ENCODE data around the gene COL6A1. TPM values are rescaled to one million over a fixed set of nuclear protein-coding genes. Genes with fewer than 3 reads are reported as not detected.
A peak's percentile ranks its signal among the peaks of the same experiment; 100 is the strongest.

The COL6A1 gene
- total RNA-seq, 4 donors from 2014 or later = 25.0 to 242 (median 54.9) TPM

GRCh38 chr21:46018615-46019014 lies 37.0 kb downstream of the COL6A1 start:
- no peak for DNase-seq
- H3K27ac ChIP-seq = no peak overlapping the region
- 67 to 74% methylated on average over 3 of the region's 3 CpGs for WGBS, 2 donors
- peaks cover 0 to 14% (median 4%) of the 10 kb centered on the region in 3 donors for H3K4me1 ChIP-seq
- H3K4me3 ChIP-seq = no peak overlapping the region
- H3K36me3 ChIP-seq = no peaks in the 10 kb centered on the region
- intact Hi-C loops (cut with DNase I) = no loop called here
- H3K9me3 ChIP-seq = no peaks in the 10 kb centered on the region
- peaks cover 0 to 12% (median 0%) of the 10 kb centered on the region in 4 donors for H3K27me3 ChIP-seq
- TF ChIP-seq POLR2A (IDR thresholded peaks at IDR 0.05) (no peak), CTCF (IDR thresholded peaks at IDR 0.05) (no peak)

- TF ChIP-seq CTCF (IDR thresholded peaks at IDR 0.05) (no peak), POLR2A (IDR thresholded peaks at IDR 0.05) (no peak)
- no peak for DNase-seq
- peaks cover 2 to 20% (median 4%) of the 10 kb centered on the region in 3 donors for H3K4me1 ChIP-seq
- 46 to 76% methylated on average over 3 to 6 of the region's 6 CpGs for WGBS, 2 donors
- H3K36me3 ChIP-seq = no peaks in the 10 kb centered on the region
- H3K27me3 ChIP-seq = peaks cover 0 to 12% (median 0%) of the 10 kb centered on the region in 4 donors
- no peak overlapping the region for H3K27ac ChIP-seq
- intact Hi-C loops (cut with DNase I) = no loop called here
- H3K9me3 ChIP-seq = no peaks in the 10 kb centered on the region
- H3K4me3 ChIP-seq = no peak overlapping the region
These were observed 39.0 kb downstream of the COL6A1 start for GRCh38 chr21:46020581-46020980.

- H3K4me3 ChIP-seq = no peak overlapping the region
- H3K9me3 ChIP-seq = no peaks in the 10 kb centered on the region
- no peak for DNase-seq
- peaks cover 0 to 12% (median 0%) of the 10 kb centered on the region in 4 donors for H3K27me3 ChIP-seq
- 77 to 84% methylated on average over 2 to 5 of the region's 7 CpGs for WGBS, 2 donors
- peak overlapping the region; percentile 33 to 84 (median 71) for H3K27ac ChIP-seq
- H3K4me1 ChIP-seq = peaks cover 2 to 22% (median 4%) of the 10 kb centered on the region in 3 donors
- no peak for TF ChIP-seq POLR2A (IDR thresholded peaks at IDR 0.05)
- no peak for TF ChIP-seq CTCF (IDR thresholded peaks at IDR 0.05)
- H3K36me3 ChIP-seq = no peaks in the 10 kb centered on the region
- intact Hi-C loops (cut with DNase I) = no loop called here
These were observed 39.8 kb downstream of the COL6A1 start for GRCh38 chr21:46021398-46021797.

GRCh38 chr21:46021978-46022544 lies 40.5 kb downstream of the COL6A1 start:
- DNase-seq = no peak
- Histone ChIP-seq H3K27me3 (peaks cover 0 to 12% (median 0%) of the 10 kb centered on the region in 4 donors), H3K27ac (peak overlapping the region; percentile 18 to 84 (median 71)), H3K4me1 (peaks cover 2 to 26% (median 4%) of the 10 kb centered on the region in 3 donors), H3K4me3 (no peak overlapping the region), H3K9me3 (no peaks in the 10 kb centered on the region), H3K36me3 (no peaks in the 10 kb centered on the region)
- WGBS, 2 donors = 56 to 69% methylated on average over 5 to 12 of the region's 23 CpGs
- TF ChIP-seq CTCF (IDR thresholded peaks at IDR 0.05) = no peak
- no peak for TF ChIP-seq POLR2A (IDR thresholded peaks at IDR 0.05)
- intact Hi-C loops (cut with DNase I) = no loop called here

GRCh38 chr21:46022551-46023525 lies 41.3 kb downstream of the COL6A1 start:
- Histone ChIP-seq H3K36me3 (no peaks in the 10 kb centered on the region), H3K4me1 (peaks cover 2 to 34% (median 4%) of the 10 kb centered on the region in 3 donors), H3K27ac (peak overlapping the region; percentile 18 to 84 (median 71)), H3K27me3 (peaks cover 0 to 12% (median 0%) of the 10 kb centered on the region in 4 donors), H3K4me3 (no peak overlapping the region), H3K9me3 (no peaks in the 10 kb centered on the region)
- intact Hi-C loops (cut with DNase I) = no loop called here
- WGBS, 2 donors = 81 to 85% methylated on average over 8 to 17 of the region's 36 CpGs
- no peak for DNase-seq
- TF ChIP-seq POLR2A (IDR thresholded peaks at IDR 0.05) (no peak), CTCF (IDR thresholded peaks at IDR 0.05) (no peak)
